Measurements from ENCODE around the gene THRB.

The THRB gene

DNA sequence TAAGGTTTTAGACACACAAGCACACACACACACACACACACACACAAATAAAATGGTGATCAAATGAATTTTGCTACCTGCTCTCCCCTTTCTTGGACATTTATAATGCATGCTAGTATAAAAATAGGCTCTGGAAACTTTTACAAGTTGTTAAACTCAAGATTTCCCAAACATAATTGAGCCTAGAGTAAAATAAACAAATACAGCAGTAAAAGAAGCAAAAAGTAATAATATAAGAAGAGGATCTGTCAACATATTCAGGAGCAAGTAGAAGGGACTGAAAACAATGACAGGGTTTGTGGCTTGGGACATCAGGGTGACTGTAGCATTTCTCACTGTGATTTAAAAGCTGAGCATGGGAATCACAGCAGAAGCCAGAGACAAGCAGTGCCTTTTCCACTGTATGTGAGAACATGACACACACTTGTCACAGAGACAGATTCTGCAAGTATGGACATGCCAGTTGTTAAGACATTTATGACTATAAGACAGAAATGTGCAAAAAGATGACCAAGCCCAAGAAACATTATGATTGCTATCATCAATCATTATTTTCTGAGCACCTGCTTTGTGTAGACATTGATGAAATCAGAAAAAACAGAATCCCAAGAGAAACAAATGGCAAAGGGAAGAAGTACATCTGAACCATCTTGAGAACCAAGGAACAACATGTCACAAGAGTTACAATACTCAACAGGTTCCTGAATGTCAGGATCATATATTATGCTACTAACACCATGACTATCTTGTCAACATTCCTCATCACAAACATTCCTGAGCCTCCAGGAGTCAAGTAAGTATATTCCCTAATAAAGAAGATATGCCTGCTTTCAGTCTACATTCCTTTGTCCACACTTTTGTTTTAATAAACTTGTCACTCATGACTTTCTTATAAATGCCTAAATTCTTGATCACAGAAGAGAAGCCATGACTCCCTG, 7.1 kb downstream of the THRB start (continued):
- TF ChIP-seq GLI2 (tag by site-specific recombination; IDR thresholded peaks at IDR 0.05; ENCODE audit: borderline replicate concordance, low read depth) (no peak), ZNF133 (tag by site-specific recombination; IDR thresholded peaks at IDR 0.05) (peak; percentile 14; the same call in 1 of the 2 replicates), ZNF23 (tag by site-specific recombination; IDR thresholded peaks at IDR 0.05; ENCODE audit: borderline replicate concordance) (no peak), ZNF433 (tag by site-specific recombination; IDR thresholded peaks at IDR 0.05; ENCODE audit: low read depth) (no peak), EGR2 (tag by site-specific recombination; IDR thresholded peaks at IDR 0.05; ENCODE audit: low read depth) (no peak)
- TF ChIP-seq, protein P1, sequence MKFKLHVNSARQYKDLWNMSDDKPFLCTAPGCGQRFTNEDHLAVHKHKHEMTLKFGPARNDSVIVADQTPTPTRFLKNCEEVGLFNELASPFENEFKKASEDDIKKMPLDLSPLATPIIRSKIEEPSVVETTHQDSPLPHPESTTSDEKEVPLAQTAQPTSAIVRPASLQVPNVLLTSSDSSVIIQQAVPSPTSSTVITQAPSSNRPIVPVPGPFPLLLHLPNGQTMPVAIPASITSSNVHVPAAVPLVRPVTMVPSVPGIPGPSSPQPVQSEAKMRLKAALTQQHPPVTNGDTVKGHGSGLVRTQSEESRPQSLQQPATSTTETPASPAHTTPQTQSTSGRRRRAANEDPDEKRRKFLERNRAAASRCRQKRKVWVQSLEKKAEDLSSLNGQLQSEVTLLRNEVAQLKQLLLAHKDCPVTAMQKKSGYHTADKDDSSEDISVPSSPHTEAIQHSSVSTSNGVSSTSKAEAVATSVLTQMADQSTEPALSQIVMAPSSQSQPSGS (tag by site-specific recombination; IDR thresholded peaks at IDR 0.05; ENCODE audit: low read depth) = no peak

DNA sequence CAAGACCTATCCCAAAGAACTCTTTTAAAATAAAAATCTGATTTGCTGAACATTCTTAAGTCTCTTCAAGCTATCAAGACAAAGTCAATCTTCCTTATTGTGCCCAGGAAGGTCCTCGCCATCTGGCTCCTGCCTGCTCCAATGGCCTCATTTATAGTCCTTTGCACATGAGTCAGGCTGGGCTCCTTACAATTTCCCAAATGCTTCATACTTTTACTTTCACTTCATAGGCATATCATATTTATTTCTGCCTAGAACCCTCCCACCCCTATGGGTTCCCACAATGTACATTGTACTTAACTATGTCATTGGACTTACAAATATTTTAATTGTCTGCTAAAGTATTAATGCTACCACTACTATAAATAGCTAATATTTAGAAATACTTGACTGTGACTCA, 9.1 kb downstream of the THRB start:
- CTCF ChIA-PET = no interaction called here
- Histone ChIP-seq H3K27ac (ENCODE audit: extremely low read depth, low read depth, low read length) (no peak overlapping the region), H3K4me1 (ENCODE audit: control insufficient read depth, insufficient read depth, low read length) (peaks cover 6% of the 10 kb centered on the region; the same call in 1 of the 2 replicates), H3K4me3 (ENCODE audit: low read depth, low read length) (no peak overlapping the region), H3K9me3 (ENCODE audit: control insufficient read depth, insufficient read depth, low read depth, low read length) (no peaks in the 10 kb centered on the region), H3K36me3 (ENCODE audit: control insufficient read depth in 2 of 2, insufficient read depth in 1 of 2, low read length in 2 of 2) (no peaks in the 10 kb centered on the region)
- POLR2A ChIA-PET = no interaction called here
- TF ChIP-seq, protein P2, sequence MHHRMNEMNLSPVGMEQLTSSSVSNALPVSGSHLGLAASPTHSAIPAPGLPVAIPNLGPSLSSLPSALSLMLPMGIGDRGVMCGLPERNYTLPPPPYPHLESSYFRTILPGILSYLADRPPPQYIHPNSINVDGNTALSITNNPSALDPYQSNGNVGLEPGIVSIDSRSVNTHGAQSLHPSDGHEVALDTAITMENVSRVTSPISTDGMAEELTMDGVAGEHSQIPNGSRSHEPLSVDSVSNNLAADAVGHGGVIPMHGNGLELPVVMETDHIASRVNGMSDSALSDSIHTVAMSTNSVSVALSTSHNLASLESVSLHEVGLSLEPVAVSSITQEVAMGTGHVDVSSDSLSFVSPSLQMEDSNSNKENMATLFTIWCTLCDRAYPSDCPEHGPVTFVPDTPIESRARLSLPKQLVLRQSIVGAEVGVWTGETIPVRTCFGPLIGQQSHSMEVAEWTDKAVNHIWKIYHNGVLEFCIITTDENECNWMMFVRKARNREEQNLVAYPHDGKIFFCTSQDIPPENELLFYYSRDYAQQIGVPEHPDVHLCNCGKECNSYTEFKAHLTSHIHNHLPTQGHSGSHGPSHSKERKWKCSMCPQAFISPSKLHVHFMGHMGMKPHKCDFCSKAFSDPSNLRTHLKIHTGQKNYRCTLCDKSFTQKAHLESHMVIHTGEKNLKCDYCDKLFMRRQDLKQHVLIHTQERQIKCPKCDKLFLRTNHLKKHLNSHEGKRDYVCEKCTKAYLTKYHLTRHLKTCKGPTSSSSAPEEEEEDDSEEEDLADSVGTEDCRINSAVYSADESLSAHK (tag by site-specific recombination; IDR thresholded peaks at IDR 0.05) = no peak
- no peak for TF ChIP-seq ZNF202 (tag by site-specific recombination; IDR thresholded peaks at IDR 0.05; ENCODE audit: borderline replicate concordance)
- no peak for TF ChIP-seq ZBTB6 (tag by site-specific recombination; IDR thresholded peaks at IDR 0.05)
- TF ChIP-seq, protein P3, sequence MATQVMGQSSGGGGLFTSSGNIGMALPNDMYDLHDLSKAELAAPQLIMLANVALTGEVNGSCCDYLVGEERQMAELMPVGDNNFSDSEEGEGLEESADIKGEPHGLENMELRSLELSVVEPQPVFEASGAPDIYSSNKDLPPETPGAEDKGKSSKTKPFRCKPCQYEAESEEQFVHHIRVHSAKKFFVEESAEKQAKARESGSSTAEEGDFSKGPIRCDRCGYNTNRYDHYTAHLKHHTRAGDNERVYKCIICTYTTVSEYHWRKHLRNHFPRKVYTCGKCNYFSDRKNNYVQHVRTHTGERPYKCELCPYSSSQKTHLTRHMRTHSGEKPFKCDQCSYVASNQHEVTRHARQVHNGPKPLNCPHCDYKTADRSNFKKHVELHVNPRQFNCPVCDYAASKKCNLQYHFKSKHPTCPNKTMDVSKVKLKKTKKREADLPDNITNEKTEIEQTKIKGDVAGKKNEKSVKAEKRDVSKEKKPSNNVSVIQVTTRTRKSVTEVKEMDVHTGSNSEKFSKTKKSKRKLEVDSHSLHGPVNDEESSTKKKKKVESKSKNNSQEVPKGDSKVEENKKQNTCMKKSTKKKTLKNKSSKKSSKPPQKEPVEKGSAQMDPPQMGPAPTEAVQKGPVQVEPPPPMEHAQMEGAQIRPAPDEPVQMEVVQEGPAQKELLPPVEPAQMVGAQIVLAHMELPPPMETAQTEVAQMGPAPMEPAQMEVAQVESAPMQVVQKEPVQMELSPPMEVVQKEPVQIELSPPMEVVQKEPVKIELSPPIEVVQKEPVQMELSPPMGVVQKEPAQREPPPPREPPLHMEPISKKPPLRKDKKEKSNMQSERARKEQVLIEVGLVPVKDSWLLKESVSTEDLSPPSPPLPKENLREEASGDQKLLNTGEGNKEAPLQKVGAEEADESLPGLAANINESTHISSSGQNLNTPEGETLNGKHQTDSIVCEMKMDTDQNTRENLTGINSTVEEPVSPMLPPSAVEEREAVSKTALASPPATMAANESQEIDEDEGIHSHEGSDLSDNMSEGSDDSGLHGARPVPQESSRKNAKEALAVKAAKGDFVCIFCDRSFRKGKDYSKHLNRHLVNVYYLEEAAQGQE (tag by site-specific recombination; IDR thresholded peaks at IDR 0.05) = no peak
- TF ChIP-seq IKZF3 (tag by site-specific recombination; IDR thresholded peaks at IDR 0.05) = no peak
- TF ChIP-seq, protein P4, sequence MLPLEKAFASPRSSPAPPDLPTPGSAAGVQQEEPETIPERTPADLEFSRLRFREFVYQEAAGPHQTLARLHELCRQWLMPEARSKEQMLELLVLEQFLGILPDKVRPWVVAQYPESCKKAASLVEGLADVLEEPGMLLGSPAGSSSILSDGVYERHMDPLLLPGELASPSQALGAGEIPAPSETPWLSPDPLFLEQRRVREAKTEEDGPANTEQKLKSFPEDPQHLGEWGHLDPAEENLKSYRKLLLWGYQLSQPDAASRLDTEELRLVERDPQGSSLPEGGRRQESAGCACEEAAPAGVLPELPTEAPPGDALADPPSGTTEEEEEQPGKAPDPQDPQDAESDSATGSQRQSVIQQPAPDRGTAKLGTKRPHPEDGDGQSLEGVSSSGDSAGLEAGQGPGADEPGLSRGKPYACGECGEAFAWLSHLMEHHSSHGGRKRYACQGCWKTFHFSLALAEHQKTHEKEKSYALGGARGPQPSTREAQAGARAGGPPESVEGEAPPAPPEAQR (tag by site-specific recombination; IDR thresholded peaks at IDR 0.05) = no peak
- TF ChIP-seq ZNF830 (tag by site-specific recombination; IDR thresholded peaks at IDR 0.05; ENCODE audit: low read depth) = no peak
- TF ChIP-seq ZFP37 (tag by site-specific recombination; IDR thresholded peaks at IDR 0.05) = no peak
- TF ChIP-seq ZNF311 (tag by site-specific recombination; IDR thresholded peaks at IDR 0.05; ENCODE audit: borderline replicate concordance) = no peak
- no peak for TF ChIP-seq CTCF (tag by site-specific recombination; IDR thresholded peaks at IDR 0.05)
- no peak for TF ChIP-seq ZNF645 (tag by site-specific recombination; IDR thresholded peaks at IDR 0.05)
- no peak for TF ChIP-seq TRIM28 (IDR thresholded peaks at IDR 0.05; ENCODE audit: borderline replicate concordance, low read length)
- no peak for TF ChIP-seq ZSCAN4 (tag by site-specific recombination; IDR thresholded peaks at IDR 0.05)
- no peak for TF ChIP-seq ZNF677 (tag by site-specific recombination; IDR thresholded peaks at IDR 0.05)
